LNCAP (cell line): ENCODE data around the gene EPHA5.

Source experiments
- TF ChIP-seq, protein P1 (sequence below): fragments of 450-650 bp; IDR thresholded peaks from 2 replicates; pipeline ENCODE4 v1.5.1; 2017; ENCODE audit warnings: mild to moderate bottlenecking

The EPHA5 gene

DNA sequence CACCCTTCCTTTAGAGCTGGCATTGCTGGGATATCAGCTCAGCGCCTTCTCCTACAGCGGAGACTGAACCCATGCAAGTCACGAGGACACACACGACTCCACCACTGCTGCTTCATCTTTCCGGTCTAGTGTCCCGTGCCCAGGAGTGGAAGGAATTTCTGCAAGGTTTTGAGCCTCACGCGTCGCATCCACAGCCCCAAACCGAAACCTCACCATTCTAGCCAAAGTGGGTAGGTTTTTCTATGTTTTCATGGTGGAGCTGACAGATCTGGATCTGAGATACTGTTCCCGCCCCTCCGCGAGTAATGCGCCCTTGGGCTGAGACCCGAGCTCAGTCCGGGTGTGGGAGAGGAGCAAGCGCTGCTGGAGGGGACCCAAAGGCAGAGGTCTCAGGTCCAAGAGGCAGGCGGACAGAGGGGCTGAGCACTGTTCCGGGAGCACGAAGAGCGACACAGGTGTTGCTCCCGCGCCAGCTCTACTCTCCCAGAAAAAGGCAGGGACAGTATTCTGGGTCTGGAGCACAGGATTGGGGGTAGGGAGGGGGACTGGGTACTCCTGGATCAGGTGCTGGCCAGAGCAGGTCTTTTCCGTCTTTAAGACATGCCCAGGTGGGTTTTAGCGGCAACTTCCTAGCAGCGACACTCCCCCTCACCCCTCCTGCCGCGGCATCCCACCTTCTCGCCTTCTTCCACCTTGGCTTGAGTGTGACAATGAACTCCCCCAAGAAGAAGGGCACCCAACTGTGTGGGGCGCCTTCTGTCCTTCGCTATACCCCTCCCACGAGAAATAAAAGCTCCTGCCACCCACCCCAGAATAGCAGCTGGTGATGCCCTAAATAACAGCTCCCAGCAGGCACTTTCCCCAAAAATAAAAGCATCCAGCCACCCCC is 1.8 kb downstream of the EPHA5 start:
- TF ChIP-seq, protein P1, sequence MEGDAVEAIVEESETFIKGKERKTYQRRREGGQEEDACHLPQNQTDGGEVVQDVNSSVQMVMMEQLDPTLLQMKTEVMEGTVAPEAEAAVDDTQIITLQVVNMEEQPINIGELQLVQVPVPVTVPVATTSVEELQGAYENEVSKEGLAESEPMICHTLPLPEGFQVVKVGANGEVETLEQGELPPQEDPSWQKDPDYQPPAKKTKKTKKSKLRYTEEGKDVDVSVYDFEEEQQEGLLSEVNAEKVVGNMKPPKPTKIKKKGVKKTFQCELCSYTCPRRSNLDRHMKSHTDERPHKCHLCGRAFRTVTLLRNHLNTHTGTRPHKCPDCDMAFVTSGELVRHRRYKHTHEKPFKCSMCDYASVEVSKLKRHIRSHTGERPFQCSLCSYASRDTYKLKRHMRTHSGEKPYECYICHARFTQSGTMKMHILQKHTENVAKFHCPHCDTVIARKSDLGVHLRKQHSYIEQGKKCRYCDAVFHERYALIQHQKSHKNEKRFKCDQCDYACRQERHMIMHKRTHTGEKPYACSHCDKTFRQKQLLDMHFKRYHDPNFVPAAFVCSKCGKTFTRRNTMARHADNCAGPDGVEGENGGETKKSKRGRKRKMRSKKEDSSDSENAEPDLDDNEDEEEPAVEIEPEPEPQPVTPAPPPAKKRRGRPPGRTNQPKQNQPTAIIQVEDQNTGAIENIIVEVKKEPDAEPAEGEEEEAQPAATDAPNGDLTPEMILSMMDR, result no peak

- TF ChIP-seq, protein P1, result no peak
Observed at GRCh38 chr4:65667506-65668041, 2.7 kb downstream of the EPHA5 start.

GRCh38 chr4:65665771-65666523 is 4.3 kb downstream of the EPHA5 start:
- TF ChIP-seq, protein P1, result no peak

DNA sequence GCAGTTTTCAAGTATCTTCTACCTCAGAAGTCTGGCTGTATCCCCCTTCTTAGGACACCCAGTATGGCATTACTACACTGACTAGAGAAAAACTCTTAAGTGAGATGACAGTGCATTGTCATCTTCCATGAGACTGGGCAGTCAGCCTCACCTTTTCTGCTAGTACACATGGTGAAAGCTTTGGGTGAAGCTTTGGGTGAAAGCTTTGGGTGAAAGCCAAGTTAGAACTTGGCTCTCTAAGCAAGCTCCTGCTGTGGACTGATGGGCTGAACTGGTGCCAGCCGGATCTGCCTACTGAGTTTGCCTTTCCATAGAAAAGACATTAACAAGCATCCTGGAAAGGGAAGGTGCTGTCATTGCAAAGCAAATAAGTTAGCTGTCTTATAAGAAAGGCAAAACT is 8.8 kb downstream of the EPHA5 start:
- TF ChIP-seq, protein P1, result no peak

- TF ChIP-seq, protein P1, result no peak
Observed at GRCh38 chr4:65658117-65658516, 12.2 kb downstream of the EPHA5 start.

GRCh38 chr4:65656008-65656407 is 14.3 kb downstream of the EPHA5 start:
- TF ChIP-seq, protein P1, result no peak

DNA sequence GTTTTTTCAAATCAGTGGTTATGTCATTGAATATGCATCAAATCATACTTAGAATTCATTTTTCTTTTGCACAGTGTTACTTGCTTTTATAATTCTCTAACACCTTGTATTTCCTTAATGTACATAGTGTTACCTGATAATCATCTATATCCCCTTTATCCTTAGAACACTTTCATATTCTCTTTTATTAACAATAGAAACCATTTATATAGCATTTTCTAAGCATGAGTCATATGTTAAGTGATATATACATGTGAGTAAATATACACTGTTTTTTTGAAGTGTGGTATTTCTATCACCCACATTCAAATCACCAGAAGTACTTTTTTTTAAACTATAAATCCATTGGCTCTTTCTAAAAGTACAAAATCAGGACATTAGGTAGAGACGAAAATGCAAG is 15.3 kb downstream of the EPHA5 start:
- TF ChIP-seq, protein P1, result no peak
